ENCODE data around the gene PCDHGA9.

- TF ChIP-seq CTCF (IDR thresholded peaks at IDR 0.05; ENCODE audit: low read depth, low read length): no peak
- no peak for TF ChIP-seq EZH2phosphoT487 (IDR thresholded peaks at IDR 0.05; ENCODE audit: low read depth)
Measured at GRCh38 chr5:141399555-141400258, 2.9 kb upstream of the PCDHGA9 start.

Measured in OCI-LY3 (cell line).